SW480 (cell line): ENCODE data around the gene VAV3.
"Not testable (repeated sequence)": the region's sequence is repeated elsewhere in the genome, so short reads cannot be mapped to it uniquely, and the experiment has no call there.

ENCODE experiments used
- DNase-seq: peaks from one replicate; pipeline ENCODE4 v3.0.0-alpha.2; 2016; ENCODE audit warnings: low spot score

The VAV3 gene

GRCh38 chr1:107935396-107936064 is 29.4 kb downstream of the VAV3 start:
- DNase-seq = peak; percentile 16

- no peak for DNase-seq
Observed at GRCh38 chr1:107934578-107934977, 30.4 kb downstream of the VAV3 start.

- no peak for DNase-seq
Observed at GRCh38 chr1:107933736-107934135, 31.2 kb downstream of the VAV3 start.

GRCh38 chr1:107930292-107930691 is 34.7 kb downstream of the VAV3 start:
- no peak for DNase-seq

- no peak for DNase-seq
Observed at GRCh38 chr1:107927820-107928219, 37.2 kb downstream of the VAV3 start.

GRCh38 chr1:107926436-107927080 is 38.4 kb downstream of the VAV3 start:
- DNase-seq = peak; percentile 29

- DNase-seq = no peak
Observed at GRCh38 chr1:107925565-107925964, 39.4 kb downstream of the VAV3 start.

GRCh38 chr1:107920999-107921398 is 44.0 kb downstream of the VAV3 start:
- no peak for DNase-seq

- DNase-seq = no peak
Observed at GRCh38 chr1:107920561-107920960, 44.4 kb downstream of the VAV3 start.

GRCh38 chr1:107919953-107920352 is 45.0 kb downstream of the VAV3 start:
- DNase-seq = no peak

- no peak for DNase-seq
Observed at GRCh38 chr1:107914119-107914765, 50.7 kb downstream of the VAV3 start.

- no peak for DNase-seq
Observed at GRCh38 chr1:107912656-107913055, 52.3 kb downstream of the VAV3 start.

GRCh38 chr1:107900090-107900945 is 64.7 kb downstream of the VAV3 start:
- no peak for DNase-seq

- no peak for DNase-seq
Observed at GRCh38 chr1:107899655-107900054, 65.3 kb downstream of the VAV3 start.

GRCh38 chr1:107897438-107898345 is 67.3 kb downstream of the VAV3 start:
- no peak for DNase-seq

- DNase-seq = no peak
Observed at GRCh38 chr1:107896936-107897335, 68.0 kb downstream of the VAV3 start.

GRCh38 chr1:107896401-107896800 is 68.6 kb downstream of the VAV3 start:
- no peak for DNase-seq

- DNase-seq = no peak
Observed at GRCh38 chr1:107895403-107896191, 69.4 kb downstream of the VAV3 start.

- no peak for DNase-seq
Observed at GRCh38 chr1:107894605-107895004, 70.4 kb downstream of the VAV3 start.

- not testable (repeated sequence) for DNase-seq
Observed at GRCh38 chr1:107893350-107893749, 71.6 kb downstream of the VAV3 start.

- DNase-seq = no peak
Observed at GRCh38 chr1:107889524-107889923, 75.5 kb downstream of the VAV3 start.
